GM13977 (cell line): Measurements from ENCODE around the gene EPHB6.

ENCODE experiments used
- DNase-seq: peaks from one replicate; pipeline ENCODE4 v3.0.0; 2012; ENCODE audit warnings: low spot score
- CTCF ChIP-seq: IDR thresholded peaks from 2 replicates; pipeline ENCODE4 v1.5.1; 2012; ENCODE audit warnings: mild to moderate bottlenecking, control low read depth; ENCODE audit not compliant: insufficient read depth; ENCODE audit errors: extremely low read depth, missing control alignments
- in situ Hi-C: fragments of 300-500 bp; cut with MboI; formaldehyde crosslinking; loops from one replicate; pipeline ENCODE4 v1.12.0; 2022; ENCODE audit warnings: low sequenced_read_pairs, low pct_unique_long_range_greater_than_20kb, mixed read lengths, inconsistent platforms; ENCODE audit not compliant: unreplicated experiment

EPHB6 gene

GRCh38 chr7:142915315-142915714 is 60.4 kb downstream of the EPHB6 start:
- DNase-seq = no peak
- no peak for TF ChIP-seq CTCF

GRCh38 chr7:142916508-142916907 is 61.6 kb downstream of the EPHB6 start:
- in situ Hi-C loops = no loop called here
- TF ChIP-seq CTCF = no peak
- no peak for DNase-seq

More at GRCh38 chr7:142915315-142915714, 60.4 kb downstream of the EPHB6 start:
- in situ Hi-C loops = no loop called here

- DNase-seq = no peak
- in situ Hi-C loops = no loop called here
- no peak for TF ChIP-seq CTCF
Observed at GRCh38 chr7:142917447-142917846, 62.6 kb downstream of the EPHB6 start.

GRCh38 chr7:142918901-142919300 is 64.0 kb downstream of the EPHB6 start:
- no peak for TF ChIP-seq CTCF
- no peak for DNase-seq
- in situ Hi-C loops = no loop called here

GRCh38 chr7:142919656-142920055 is 64.8 kb downstream of the EPHB6 start:
- in situ Hi-C loops = no loop called here
- no peak for DNase-seq
- no peak for TF ChIP-seq CTCF
